HG02571 (cell line): Measurements from ENCODE around the gene TRIM65.
"Not testable (repeated sequence)": the region's sequence is repeated elsewhere in the genome, so short reads cannot be mapped to it uniquely, and the experiment has no call there.

ENCODE experiments used
- ATAC-seq: cut with Tn5 transposase; IDR thresholded peaks from one replicate; pipeline ENCODE4 v1.9.1; 2021; ENCODE audit warnings: mild to moderate bottlenecking, moderate library complexity; ENCODE audit not compliant: unreplicated experiment

The TRIM65 gene

DNA sequence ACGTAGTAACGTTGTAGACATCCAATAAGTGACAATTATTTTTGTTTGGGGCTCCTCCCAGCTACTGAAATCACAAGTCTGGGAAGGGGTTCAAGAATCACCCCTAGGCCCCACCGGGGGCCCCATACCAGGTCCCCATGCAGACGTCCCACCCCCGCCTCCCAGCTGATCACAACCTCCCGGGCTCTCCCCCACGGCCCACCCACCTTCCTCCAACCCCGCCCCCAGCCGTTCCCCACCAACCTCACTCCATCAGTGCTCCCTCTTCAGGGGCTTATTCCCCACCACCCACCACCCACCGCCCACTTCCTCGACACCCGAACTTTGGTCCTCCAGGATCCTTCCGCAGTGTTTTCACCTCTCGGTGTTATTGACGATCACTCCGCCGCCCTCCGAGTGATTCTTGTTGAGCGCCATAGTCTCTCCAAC lies 41.9 kb downstream of the TRIM65 start:
- no peak for ATAC-seq

DNA sequence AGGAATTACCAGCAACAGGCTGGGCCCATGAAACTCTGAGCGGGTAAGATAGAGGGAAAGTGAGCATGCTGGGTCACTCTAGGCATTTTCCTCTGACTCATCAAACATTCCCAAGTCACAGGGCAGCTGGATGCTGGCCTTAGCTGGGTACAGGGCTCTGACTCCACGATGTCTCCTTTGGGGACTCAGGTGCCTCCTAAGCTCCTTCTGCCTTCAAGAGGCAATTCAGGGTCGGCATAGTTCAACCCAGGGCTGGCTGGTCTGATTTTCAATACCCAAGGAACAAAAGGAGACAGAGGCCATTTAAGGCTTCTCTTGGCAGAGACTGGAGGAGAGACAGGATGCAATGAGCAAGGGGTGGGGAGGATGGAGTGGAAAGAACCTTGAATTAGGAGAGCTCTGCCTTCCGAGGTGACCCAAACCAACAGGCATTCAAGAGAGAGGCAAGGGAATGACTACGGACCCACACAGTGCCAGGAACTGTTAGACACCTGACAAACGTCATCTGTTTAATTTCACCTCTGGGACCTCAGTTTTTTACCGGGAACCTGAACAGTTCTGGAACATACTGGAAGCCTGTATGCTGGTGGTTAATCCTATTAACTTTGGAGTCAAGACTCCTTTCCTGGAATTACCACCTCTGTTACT lies 42.5 kb downstream of the TRIM65 start:
- ATAC-seq: no peak

- ATAC-seq: no peak
Measured at GRCh38 chr17:75853433-75853832, 43.3 kb downstream of the TRIM65 start.

DNA sequence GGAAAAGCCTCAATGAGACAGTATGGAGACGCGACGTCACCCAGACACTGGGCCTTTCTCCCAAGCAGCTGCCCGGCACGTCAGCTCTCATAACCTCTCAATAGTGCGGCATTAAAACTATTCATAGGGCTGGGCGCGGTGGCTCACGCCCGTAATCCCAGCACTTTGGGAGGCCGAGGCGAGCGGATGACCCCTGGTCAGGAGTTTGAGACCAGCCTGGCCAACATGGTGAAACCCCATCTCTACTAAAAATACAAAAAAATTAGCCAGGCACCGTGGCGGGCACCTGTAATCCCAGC lies 45.1 kb downstream of the TRIM65 start:
- not testable (repeated sequence) for ATAC-seq

DNA sequence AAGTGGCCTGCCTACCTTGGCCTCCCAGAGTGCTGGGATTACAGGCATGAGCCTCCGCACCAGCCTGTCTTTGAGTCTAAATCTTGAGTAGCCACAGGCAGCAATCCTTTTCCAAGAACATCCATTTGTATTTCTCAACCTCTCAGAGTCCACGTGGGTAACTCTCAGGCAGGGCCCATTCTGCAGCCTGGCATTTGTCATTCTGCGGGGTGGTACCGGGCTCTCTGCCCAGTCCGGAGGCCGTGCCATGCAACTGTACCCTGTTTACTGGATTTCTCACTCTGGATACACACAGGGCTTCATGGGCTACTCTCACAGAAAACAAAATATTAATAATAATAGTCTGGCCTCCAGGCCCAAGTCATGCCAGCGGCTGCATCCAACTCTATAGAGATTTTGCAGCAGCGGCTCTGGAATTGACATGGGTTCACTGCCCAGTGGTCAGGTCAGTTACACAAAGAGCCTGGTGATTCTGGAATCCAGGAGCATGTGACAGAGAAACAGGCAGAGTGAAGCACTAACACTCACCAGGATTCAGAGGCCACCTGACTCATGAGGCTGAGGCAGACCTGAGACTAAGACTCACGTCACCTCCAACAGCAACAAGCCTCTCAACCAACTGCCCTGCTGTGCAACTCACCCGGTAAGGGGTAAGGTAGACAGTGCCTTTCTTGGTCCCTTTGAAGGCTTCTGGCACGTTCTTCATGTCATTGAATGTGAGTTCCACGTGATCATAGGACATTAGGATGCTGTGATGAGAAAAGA lies 45.6 kb downstream of the TRIM65 start:
- no peak for ATAC-seq

GRCh38 chr17:75849724-75850123 lies 47.0 kb downstream of the TRIM65 start:
- ATAC-seq: no peak

DNA sequence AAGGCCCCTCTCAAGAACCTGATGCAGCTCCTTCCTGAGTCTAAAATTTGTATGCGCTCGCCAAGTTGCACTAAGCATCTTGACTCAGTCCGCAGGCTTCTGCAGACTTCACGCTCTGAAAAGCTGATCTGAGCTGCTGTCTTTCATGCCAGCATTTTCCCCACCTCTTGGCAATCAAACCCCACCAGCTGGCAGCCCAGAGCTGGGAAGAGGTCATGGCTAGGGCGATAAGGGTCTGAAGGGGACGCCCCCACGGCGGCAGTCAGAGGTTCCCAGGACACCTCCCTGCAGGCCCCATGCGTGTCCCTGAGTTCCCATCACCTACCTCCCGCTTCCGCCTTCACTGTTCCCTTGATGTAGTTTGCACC lies 47.5 kb downstream of the TRIM65 start:
- no peak for ATAC-seq

GRCh38 chr17:75848523-75849278 lies 48.0 kb downstream of the TRIM65 start:
- ATAC-seq: no peak

GRCh38 chr17:75847614-75848522 lies 48.9 kb downstream of the TRIM65 start:
- no peak for ATAC-seq

GRCh38 chr17:75846692-75847613 lies 49.8 kb downstream of the TRIM65 start:
- no peak for ATAC-seq

DNA sequence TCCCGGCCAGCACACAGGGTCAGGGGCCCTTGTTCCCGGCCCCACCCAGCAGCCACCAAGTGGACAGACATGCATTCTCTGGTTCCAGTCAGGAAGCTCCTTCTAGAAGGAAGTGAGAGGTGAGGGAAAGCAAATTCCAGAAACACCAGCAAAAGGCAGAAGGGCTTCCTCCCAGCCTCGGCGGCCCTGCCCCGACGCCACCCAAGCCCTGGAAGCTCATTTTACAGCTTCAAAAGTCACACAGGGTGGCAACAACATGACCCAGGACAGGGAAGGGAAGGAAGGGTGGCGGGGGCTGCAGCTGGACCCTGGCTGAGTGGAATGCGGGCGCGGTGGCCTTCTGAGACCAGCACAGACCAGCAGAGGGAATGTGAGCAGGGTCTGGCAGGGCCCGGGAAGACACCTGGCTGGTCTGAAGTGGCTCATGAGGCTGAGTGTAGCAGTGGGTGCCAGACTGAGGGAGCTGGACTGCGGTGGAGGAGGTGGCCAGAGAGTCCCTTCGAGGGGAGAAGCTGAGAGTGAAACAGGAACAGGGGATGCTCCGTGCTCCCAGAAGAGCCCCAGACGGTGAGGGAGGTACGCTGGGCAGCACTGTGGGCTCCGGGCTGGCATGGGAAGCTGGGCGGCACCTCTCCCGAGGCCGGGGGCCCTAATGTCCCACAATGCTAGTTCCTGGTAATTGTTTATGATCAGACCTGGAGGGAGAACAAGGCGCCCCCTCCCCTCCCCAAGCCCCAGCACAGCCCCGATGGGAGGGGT lies 50.6 kb downstream of the TRIM65 start:
- ATAC-seq: no peak

GRCh38 chr17:75845058-75845711 lies 51.6 kb downstream of the TRIM65 start:
- peak; percentile 61 for ATAC-seq

GRCh38 chr17:75844530-75845057 lies 52.2 kb downstream of the TRIM65 start:
- ATAC-seq: peak; percentile 15

DNA sequence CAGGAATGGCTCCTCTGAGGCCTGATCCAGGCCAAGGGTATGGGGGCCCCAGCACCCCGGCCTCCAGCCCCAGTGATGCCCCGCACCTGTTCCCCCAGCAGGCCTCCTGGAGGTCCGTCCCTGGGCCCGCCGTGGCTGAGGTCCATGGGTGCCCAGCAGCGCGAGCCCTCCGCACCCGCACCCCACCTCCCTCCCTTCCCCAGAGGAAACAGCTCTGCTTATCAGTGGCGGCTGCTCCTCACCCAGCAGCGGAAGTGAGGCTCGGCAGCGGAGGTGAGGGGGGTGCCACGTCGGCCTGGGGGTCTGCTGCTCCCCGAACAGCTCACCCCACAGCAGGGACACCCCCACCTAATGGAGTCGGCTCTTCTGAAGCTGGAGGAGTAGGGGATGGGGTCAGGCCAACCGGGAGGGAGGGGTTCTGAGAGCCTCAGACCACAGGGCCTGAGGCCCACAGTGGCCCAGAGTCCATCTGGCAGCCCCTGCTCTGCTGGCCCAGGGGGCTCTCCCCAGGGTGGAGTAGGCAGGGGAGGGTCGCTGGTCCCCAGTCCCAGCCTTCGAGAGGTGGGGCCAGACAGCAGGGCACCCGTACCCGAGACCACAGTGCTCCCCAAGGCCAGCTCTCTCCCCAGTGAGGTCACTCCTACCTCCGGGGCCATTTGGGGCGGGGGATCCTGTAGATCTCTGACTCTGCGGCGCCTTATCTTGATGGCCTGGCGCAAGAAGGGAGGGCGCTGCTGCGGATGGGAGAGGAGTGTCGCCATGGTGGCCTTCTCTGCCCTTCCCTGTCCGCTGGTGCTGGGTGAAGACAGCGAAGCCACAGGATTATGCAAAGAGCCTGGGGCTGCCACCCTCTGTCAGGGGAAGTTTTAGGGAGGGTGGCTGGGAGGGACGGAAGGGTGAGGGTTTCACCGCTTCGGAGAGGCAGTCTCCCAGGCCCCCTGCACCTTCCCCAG lies 52.9 kb downstream of the TRIM65 start, which contains the start of gene UNC13D:
TSS of gene UNC13D (minus strand) at position 828 of the 953 bp plus-strand sequence. CDS start at position 761, 67 bp downstream.
- ATAC-seq: peak; percentile 30

GRCh38 chr17:75842963-75843576 lies 53.7 kb downstream of the TRIM65 start:
- ATAC-seq: no peak

GRCh38 chr17:75842411-75842810 lies 54.3 kb downstream of the TRIM65 start:
- no peak for ATAC-seq

- no peak for ATAC-seq
Measured at GRCh38 chr17:75840799-75841164, 56.0 kb downstream of the TRIM65 start.
